Fibroblast of the aortic adventitia (primary cell): Measurements from ENCODE around the gene VSTM2B. TPM values are rescaled to one million over a fixed set of nuclear protein-coding genes. Genes with fewer than 3 reads are reported as not detected.

Experiments used
- DNase-seq: peaks from one replicate; pipeline ENCODE4 v3.0.0-alpha.2; 2010; ENCODE audit warnings: low read depth
- H3K4me3 ChIP-seq: 2 replicates; pipeline ENCODE4 v1.5.1; 2011; ENCODE audit warnings: low read depth, mild to moderate bottlenecking, control low read depth, low read length, moderate library complexity
- CTCF ChIP-seq: IDR thresholded peaks from 2 replicates; pipeline ENCODE4 v1.5.1; 2011; ENCODE audit warnings: mild to moderate bottlenecking, low read length, control low read depth, inconsistent platforms; ENCODE audit not compliant: insufficient read depth
- total RNA-seq: library from RNA; depleted of rRNA; stranded (reverse); fragments of >200 nt; gene quantifications from 2 replicates; pipeline ENCODE4 v1.2.3, GENCODE V29; 2012; ENCODE audit warnings: low replicate concordance

Gene VSTM2B
- total RNA-seq, 1 donor, result not detected

- DNase-seq, result no peak
- H3K4me3 ChIP-seq, result no peak overlapping the region
- TF ChIP-seq CTCF, result no peak
Observed at GRCh38 chr19:29612801-29613595, 87.2 kb downstream of the VSTM2B start.

- no peak overlapping the region for H3K4me3 ChIP-seq
- TF ChIP-seq CTCF, result no peak
- no peak for DNase-seq
Observed at GRCh38 chr19:29614046-29614445, 88.3 kb downstream of the VSTM2B start.

Other genes starting within 250 kb of the VSTM2B start
- gene POP4, start 80.3 kb downstream of the VSTM2B start, total RNA-seq, result 46.5 and 76.6 TPM in 2 replicates
- 29.4 and 49.8 TPM in 2 replicates for gene PLEKHF1, start 139.5 kb downstream of the VSTM2B start, total RNA-seq
- 10.1 and 24.0 TPM in 2 replicates for gene C19orf12, start 189.3 kb downstream of the VSTM2B start, total RNA-seq